Liver (tissue), 9 donors: ENCODE measurements around the gene TEX261. TPM values are rescaled to one million over a fixed set of nuclear protein-coding genes. Genes with fewer than 3 reads are reported as not detected.

Source experiments
- DNase-seq: peaks from one replicate; pipeline ENCODE4 v3.0.0-alpha.2; 2017; ENCODE audit warnings: low spot score
- H3K27ac ChIP-seq, 2 donors: one replicate each; pipeline ENCODE4 v1.7.0; 2013; ENCODE audit warnings: inconsistent platforms in 2 of 2, low read length in 2 of 2, control low read depth in 1 of 2, low read depth in 1 of 2, mild to moderate bottlenecking in 1 of 2
- H3K27me3 ChIP-seq, 4 donors: one replicate each; pipeline versions ENCODE4 v1.6.1 to v1.7.0; 2013; ENCODE audit warnings: low read length in 3 of 4, inconsistent platforms in 1 of 4, mild to moderate bottlenecking in 1 of 4, moderate library complexity in 1 of 4; ENCODE audit not compliant: control insufficient read depth in 4 of 4, insufficient read depth in 4 of 4
- H3K36me3 ChIP-seq, 4 donors: one replicate each; pipeline versions ENCODE4 v1.6.1 to v1.7.0; 2013; ENCODE audit warnings: low read length in 3 of 4, mild to moderate bottlenecking in 3 of 4, low read depth in 1 of 4, moderate library complexity in 1 of 4; ENCODE audit not compliant: control insufficient read depth in 4 of 4, insufficient read depth in 3 of 4
- H3K4me1 ChIP-seq, 4 donors: one replicate each; pipeline versions ENCODE4 v1.6.1 to v1.7.0; 2013; ENCODE audit warnings: low read length in 3 of 4, mild to moderate bottlenecking in 3 of 4, moderate library complexity in 1 of 4; ENCODE audit not compliant: control insufficient read depth in 4 of 4, insufficient read depth in 4 of 4
- H3K4me3 ChIP-seq, 3 donors: one replicate each; pipeline versions ENCODE4 v1.6.1 to v1.7.0; 2013; ENCODE audit warnings: low read length in 3 of 3, control low read depth in 1 of 3, low read depth in 1 of 3, mild to moderate bottlenecking in 1 of 3
- H3K9ac ChIP-seq, 2 donors: one replicate each; pipeline ENCODE4 v1.7.0; 2013; ENCODE audit warnings: low read length in 2 of 2, mild to moderate bottlenecking in 2 of 2, moderate library complexity in 2 of 2, control low read depth in 1 of 2, low read depth in 1 of 2
- H3K9me3 ChIP-seq, 4 donors: one replicate each; pipeline versions ENCODE4 v1.6.1 to v1.7.0; 2013; ENCODE audit warnings: low read length in 3 of 4; ENCODE audit not compliant: control insufficient read depth in 4 of 4
- ATF3 ChIP-seq: IDR thresholded peaks from 2 replicates; pipeline ENCODE4 v1.6.1; 2016; ENCODE audit warnings: antibody characterized with exemption
- CTCF ChIP-seq: fragments of 150-350 bp; IDR thresholded peaks from 2 replicates; pipeline ENCODE4 v1.5.1; 2017; ENCODE audit warnings: improper control_type of control experiment, low read depth, low read length; ENCODE audit not compliant: missing input control
- EGR1 ChIP-seq, 2 donors: IDR thresholded peaks; 2 replicates each; pipeline ENCODE4 v1.6.1; 2016 to 2018; ENCODE audit warnings: antibody characterized with exemption in 2 of 2, low read depth in 2 of 2
- HNF4A ChIP-seq, 2 donors: conservative IDR thresholded peaks; 2 replicates each; pipeline ENCODE4 v1.6.1; 2016; ENCODE audit warnings: antibody characterized with exemption in 2 of 2, mild to moderate bottlenecking in 2 of 2
- HNF4G ChIP-seq: IDR thresholded peaks from 2 replicates; pipeline ENCODE4 v1.6.1; 2016; ENCODE audit warnings: antibody characterized with exemption
- MAX ChIP-seq: IDR thresholded peaks from 2 replicates; pipeline ENCODE4 v1.6.1; 2016; ENCODE audit warnings: antibody characterized with exemption
- NR2F2 ChIP-seq: IDR thresholded peaks from 2 replicates; pipeline ENCODE4 v1.6.1; 2016; ENCODE audit warnings: antibody characterized with exemption
- RAD21 ChIP-seq, 2 donors: IDR thresholded peaks; 2 replicates each; pipeline ENCODE4 v1.6.1; 2016; ENCODE audit warnings: antibody characterized with exemption in 2 of 2, mild to moderate bottlenecking in 2 of 2
- REST ChIP-seq: IDR thresholded peaks from 2 replicates; pipeline ENCODE4 v1.6.1; 2016; ENCODE audit warnings: antibody characterized with exemption, mild to moderate bottlenecking
- RXRA ChIP-seq, 2 donors: IDR thresholded peaks; 2 replicates each; pipeline ENCODE4 v1.6.1; 2017 to 2018; ENCODE audit warnings: antibody characterized with exemption in 2 of 2, mild to moderate bottlenecking in 1 of 2
- SP1 ChIP-seq: IDR thresholded peaks from 2 replicates; pipeline ENCODE4 v1.6.1; 2018; ENCODE audit warnings: antibody characterized with exemption, mild to moderate bottlenecking
- TAF1 ChIP-seq: conservative IDR thresholded peaks from 2 replicates; pipeline ENCODE4 v1.6.1; 2016; ENCODE audit warnings: antibody characterized with exemption, mild to moderate bottlenecking
- ZBTB33 ChIP-seq: IDR thresholded peaks from 2 replicates; pipeline ENCODE4 v1.6.1; 2016; ENCODE audit warnings: antibody characterized with exemption
- WGBS: extraction: QIAGEN DNeasy Blood & Tissue Kit; methylation state at CpG from one replicate; pipeline ENCODE4 v1.1.7; 2013; 5-methylcytosine and 5-hydroxymethylcytosine counted together
- polyA plus RNA-seq, 2 donors: library from polyadenylated mRNA; stranded (reverse) in 1 of 2; unstranded in 1 of 2; fragments of 200-250 nt in 1 of 2; fragments of >200 nt in 1 of 2; fragmentation: Nextera tagmentation in 1 of 2; extraction: Ambion mirVana in 1 of 2; gene quantifications; one replicate each; pipeline versions ENCODE4 v1.2.1 to v1.2.3, GENCODE V29; 2013 to 2015
- total RNA-seq, 2 donors: library from RNA; depleted of rRNA; stranded (reverse); fragments of >200 nt; gene quantifications; one replicate each; pipeline ENCODE4 v1.2.3, GENCODE V29; 2014
- donor health status: healthy.
- donor health status: healthy.
- donor health status: healthy.
- donor health status: healthy.
- donor health status: healthy.

The TEX261 gene
- total and polyA plus RNA-seq, 4 donors: 14.2 to 54.8 (median 24.4) TPM

- no peaks in the 10 kb centered on the region for H3K4me1 ChIP-seq
- WGBS: 75% methylated on average over 5 of the region's 5 CpGs
- H3K9me3 ChIP-seq: no peaks in the 10 kb centered on the region
- H3K27me3 ChIP-seq: no peaks in the 10 kb centered on the region
- DNase-seq: no peak
- H3K9ac ChIP-seq: no peak overlapping the region
- no peak overlapping the region for H3K4me3 ChIP-seq
- no peaks in the 10 kb centered on the region for H3K36me3 ChIP-seq
- TF ChIP-seq ATF3: no peak
- no peak for TF ChIP-seq RAD21 (IDR thresholded peaks at IDR 0.05)
- TF ChIP-seq RXRA (IDR thresholded peaks at IDR 0.05): no peak
- TF ChIP-seq TAF1: no peak
- no peak overlapping the region for H3K27ac ChIP-seq
Measured at GRCh38 chr2:70941701-70942100, 53.0 kb downstream of the TEX261 start.

- H3K4me1 ChIP-seq: no peaks in the 10 kb centered on the region
- H3K4me3 ChIP-seq: no peak overlapping the region
- H3K36me3 ChIP-seq: no peaks in the 10 kb centered on the region
- no peak overlapping the region for H3K9ac ChIP-seq
- WGBS: 77% methylated on average over 6 of the region's 6 CpGs
- H3K27me3 ChIP-seq: no peaks in the 10 kb centered on the region
- DNase-seq: no peak
- no peak overlapping the region for H3K27ac ChIP-seq
- no peaks in the 10 kb centered on the region for H3K9me3 ChIP-seq
- TF ChIP-seq NR2F2 (no peak), HNF4G (no peak), ZBTB33 (no peak), CTCF (no peak), RXRA (IDR thresholded peaks at IDR 0.05) (no peak), EGR1 (IDR thresholded peaks at IDR 0.05; ENCODE audit: low read depth in 2 of 2) (no peak), MAX (no peak), SP1 (no peak), REST (no peak), HNF4A (conservative IDR thresholded peaks at IDR 0.05) (no peak)
Measured at GRCh38 chr2:70941186-70941585, 53.5 kb downstream of the TEX261 start.
